ENCODE data around the gene ZNF524.

Gene ZNF524

GRCh38 chr19:55623130-55623529 is 23.0 kb downstream of the ZNF524 start:
- Histone ChIP-seq H3K36me3 (peaks cover 16 to 41% (median 22%) of the 10 kb centered on the region in 11 experiments; a peak in 19 of 22 replicates), H3K27ac (peak overlapping the region in 1 of 11 experiments; percentile 29; a peak in 1 of 22 replicates), H3K4me1 (peaks cover 27 to 40% (median 32%) of the 10 kb centered on the region in 10 experiments), H3K4me3 (no peak overlapping the region), H3K9ac (no peak overlapping the region), H3K27me3 (no peaks in the 10 kb centered on the region), H3K9me3 (replicated peaks in 1 of 11) (no peaks in the 10 kb centered on the region), H4K20me1 (peaks cover 0 to 20% (median 12%) of the 10 kb centered on the region in 11 experiments; a peak in 10 of 22 replicates), H3K4me2 (peak overlapping the region in 10 of 11 experiments; percentile 9 to 35 (median 20); a peak in 7 of 22 replicates)
- TF ChIP-seq Cebpa-rat (IDR thresholded peaks at IDR 0.05) = no peak

DNA sequence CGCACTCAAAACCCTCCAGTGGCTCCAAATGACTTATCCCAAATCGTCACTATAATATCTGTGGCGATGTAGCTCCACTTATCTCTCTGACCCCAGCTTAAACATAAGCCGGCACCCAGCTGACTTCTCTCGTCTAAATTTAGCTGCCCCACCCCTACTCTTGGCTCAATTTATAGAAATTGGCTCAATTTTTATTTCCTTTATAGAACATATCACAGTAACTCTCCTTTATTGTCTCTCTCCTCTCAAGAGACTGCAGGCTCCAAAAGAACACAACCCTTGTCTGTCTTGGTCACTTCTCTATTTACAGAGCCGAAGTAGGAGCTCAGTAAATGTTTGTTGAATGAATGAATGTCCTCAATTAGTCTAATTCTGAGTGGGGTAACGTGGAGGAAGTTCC is 23.5 kb downstream of the ZNF524 start:
- Histone ChIP-seq H3K9ac (peak overlapping the region in 1 of 11 experiments; percentile 18; a peak in 1 of 22 replicates), H3K9me3 (replicated peaks in 1 of 11) (no peaks in the 10 kb centered on the region), H3K27me3 (no peaks in the 10 kb centered on the region), H3K4me3 (peak overlapping the region in 9 of 10 experiments; percentile 32 to 61 (median 55); a peak in 14 of 20 replicates), H3K4me1 (peaks cover 30 to 40% (median 34%) of the 10 kb centered on the region in 10 experiments), H3K4me2 (peak overlapping the region; percentile 9 to 50 (median 24); a peak in 13 of 22 replicates), H4K20me1 (peaks cover 0 to 20% (median 12%) of the 10 kb centered on the region in 11 experiments; a peak in 10 of 22 replicates), H3K27ac (peak overlapping the region in 5 of 11 experiments; percentile 9 to 47 (median 21); a peak in 5 of 22 replicates), H3K36me3 (peaks cover 16 to 36% (median 21%) of the 10 kb centered on the region in 11 experiments; a peak in 19 of 22 replicates)
- TF ChIP-seq Cebpa-rat (IDR thresholded peaks at IDR 0.05) = no peak

DNA sequence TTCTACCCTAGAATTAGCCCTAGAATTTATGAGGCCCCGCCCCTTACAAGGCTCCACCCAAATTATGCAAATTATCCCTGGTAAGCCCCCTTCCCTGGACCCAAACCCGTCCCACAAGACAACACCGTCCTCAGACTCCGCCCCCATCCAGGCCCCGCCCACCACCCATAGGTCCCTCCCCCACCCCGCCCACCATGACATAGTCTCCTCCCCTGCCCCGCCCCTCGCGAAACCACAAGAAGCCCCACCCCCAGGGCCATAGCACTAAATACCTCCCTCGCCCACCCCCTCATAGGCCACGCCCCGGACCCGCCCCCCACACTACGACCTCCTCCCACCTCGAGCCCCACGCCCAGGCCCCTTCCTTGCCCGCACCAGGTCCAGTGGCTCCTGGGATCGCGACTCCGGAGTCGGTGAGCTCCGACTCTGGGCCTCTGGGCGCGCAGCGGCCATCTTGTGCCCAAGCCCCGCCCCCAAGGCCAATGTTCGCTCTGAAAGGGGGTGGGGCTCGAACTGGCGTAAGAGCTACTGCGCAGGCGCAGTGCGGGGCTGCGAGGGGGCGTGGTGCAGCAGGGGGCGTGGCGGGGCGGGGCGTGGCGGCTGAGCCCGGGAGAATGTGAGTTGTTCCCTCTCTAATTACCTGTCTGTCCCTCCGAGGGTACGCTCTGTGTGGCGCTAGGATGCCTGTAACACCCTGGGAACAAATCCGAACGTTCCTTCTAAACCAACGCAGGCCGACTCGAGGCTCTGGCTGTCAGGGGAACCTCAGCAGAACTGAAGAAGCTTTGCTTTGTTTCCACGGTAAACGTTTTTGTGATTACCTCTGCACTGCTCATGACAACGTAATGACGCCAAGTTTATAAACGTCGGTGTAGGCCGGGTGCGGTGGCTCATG is 24.3 kb downstream of the ZNF524 start, which contains the start of gene ZNF784:
Gene ZNF784, minus strand, starts transcription at position 458 of the 895 bp plus-strand sequence. Its CDS starts 5 bp downstream, at position 453.
- Histone ChIP-seq H3K36me3 (peaks cover 16 to 32% (median 20%) of the 10 kb centered on the region in 11 experiments; a peak in 19 of 22 replicates), H4K20me1 (peaks cover 0 to 20% (median 11%) of the 10 kb centered on the region in 11 experiments; a peak in 10 of 22 replicates), H3K4me3 (peak within 1 kb of the TSS; percentile 48 to 72 (median 60)), H3K9me3 (replicated peaks in 1 of 11) (no peaks in the 10 kb centered on the region), H3K27me3 (no peaks in the 10 kb centered on the region), H3K4me1 (peaks cover 37 to 47% (median 41%) of the 10 kb centered on the region in 10 experiments), H3K27ac (peak within 1 kb of the TSS; percentile 76 to 94 (median 87); a peak in 21 of 22 replicates), H3K4me2 (peak within 1 kb of the TSS; percentile 69 to 91 (median 83)), H3K9ac (peak within 1 kb of the TSS; percentile 77 to 91 (median 85))
- TF ChIP-seq Cebpa-rat (IDR thresholded peaks at IDR 0.05) = no peak

DNA sequence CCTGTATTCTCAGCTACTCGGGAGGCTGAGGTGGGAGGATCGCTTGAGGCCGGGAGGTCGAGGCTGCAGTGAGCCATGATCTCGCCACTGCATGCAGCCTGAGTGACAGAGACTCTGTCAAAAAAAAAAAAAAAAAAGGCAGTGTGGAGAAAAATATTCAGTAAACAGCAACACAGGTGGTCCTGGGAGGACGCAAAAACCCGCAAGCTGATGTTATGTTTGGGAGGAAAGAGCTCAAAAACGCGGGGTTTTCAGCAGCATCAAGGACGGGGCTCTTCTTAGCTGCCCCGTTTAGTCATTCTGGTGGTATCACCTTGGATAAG is 24.9 kb downstream of the ZNF524 start:
- peak overlapping the region; percentile 48 to 72 (median 60) for H3K4me3 ChIP-seq
- no peaks in the 10 kb centered on the region for H3K27me3 ChIP-seq
- no peak for TF ChIP-seq Cebpa-rat (IDR thresholded peaks at IDR 0.05)
- no peaks in the 10 kb centered on the region for H3K9me3 ChIP-seq (replicated peaks in 1 of 11)
- peaks cover 0 to 20% (median 11%) of the 10 kb centered on the region in 11 experiments; a peak in 10 of 22 replicates for H4K20me1 ChIP-seq
- peak overlapping the region; percentile 77 to 91 (median 85); a peak in 20 of 22 replicates for H3K9ac ChIP-seq
- H3K27ac ChIP-seq = peak overlapping the region in 8 of 11 experiments; percentile 80 to 94 (median 86); a peak in 10 of 22 replicates
- peak overlapping the region; percentile 69 to 91 (median 83) for H3K4me2 ChIP-seq
- H3K4me1 ChIP-seq = peaks cover 39 to 49% (median 45%) of the 10 kb centered on the region in 10 experiments
- peaks cover 16 to 27% (median 19%) of the 10 kb centered on the region in 11 experiments; a peak in 19 of 22 replicates for H3K36me3 ChIP-seq

DNA sequence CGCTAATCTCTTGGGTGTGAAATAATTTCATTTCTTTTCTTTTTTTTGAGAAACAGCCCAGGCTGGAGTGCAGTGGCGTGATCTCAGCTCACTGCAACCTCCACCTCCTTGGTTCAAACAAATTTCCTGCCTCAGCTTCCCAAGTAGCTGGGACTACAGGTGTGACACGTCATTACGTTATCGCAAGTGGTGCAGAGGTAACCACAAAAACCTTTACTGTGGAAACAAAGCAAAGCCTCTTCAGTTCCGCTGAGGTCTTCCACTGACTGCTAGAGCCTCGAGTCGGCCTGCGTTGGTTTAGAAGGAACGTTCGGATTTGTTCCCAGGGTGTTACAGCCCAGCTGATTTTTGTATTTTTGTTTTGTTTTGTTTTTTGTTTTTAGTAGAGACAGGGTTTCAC is 26.3 kb downstream of the ZNF524 start:
- Histone ChIP-seq H4K20me1 (peaks cover 0 to 20% (median 4%) of the 10 kb centered on the region in 11 experiments; a peak in 10 of 22 replicates), H3K9ac (no peak overlapping the region; a peak in 1 of 22 replicates), H3K9me3 (replicated peaks in 1 of 11) (no peaks in the 10 kb centered on the region), H3K27ac (no peak overlapping the region), H3K4me2 (no peak overlapping the region), H3K27me3 (no peaks in the 10 kb centered on the region), H3K4me1 (peaks cover 26 to 47% (median 38%) of the 10 kb centered on the region in 10 experiments), H3K4me3 (no peak overlapping the region), H3K36me3 (peaks cover 6 to 13% (median 9%) of the 10 kb centered on the region in 11 experiments; a peak in 16 of 22 replicates)
- TF ChIP-seq Cebpa-rat (IDR thresholded peaks at IDR 0.05) = no peak

- Histone ChIP-seq H3K27me3 (no peaks in the 10 kb centered on the region), H3K4me3 (no peak overlapping the region), H3K9me3 (replicated peaks in 1 of 11) (no peaks in the 10 kb centered on the region), H4K20me1 (no peaks in the 10 kb centered on the region; a peak in 1 of 22 replicates), H3K27ac (no peak overlapping the region; a peak in 1 of 22 replicates), H3K4me2 (peak overlapping the region in 2 of 11 experiments; percentile 13 to 21; a peak in 1 of 22 replicates), H3K4me1 (peaks cover 45 to 70% (median 59%) of the 10 kb centered on the region in 10 experiments), H3K36me3 (0 out of 22 replicates have a peak, but pooled peaks cover 0 to 3% (median 0%) of the 10 kb centered on the region in 11 experiments), H3K9ac (peak overlapping the region in 2 of 11 experiments; percentile 23 to 65; a peak in 2 of 22 replicates)
- no peak for TF ChIP-seq Cebpa-rat (IDR thresholded peaks at IDR 0.05)
These were observed 32.4 kb downstream of the ZNF524 start for GRCh38 chr19:55632463-55632834.

DNA sequence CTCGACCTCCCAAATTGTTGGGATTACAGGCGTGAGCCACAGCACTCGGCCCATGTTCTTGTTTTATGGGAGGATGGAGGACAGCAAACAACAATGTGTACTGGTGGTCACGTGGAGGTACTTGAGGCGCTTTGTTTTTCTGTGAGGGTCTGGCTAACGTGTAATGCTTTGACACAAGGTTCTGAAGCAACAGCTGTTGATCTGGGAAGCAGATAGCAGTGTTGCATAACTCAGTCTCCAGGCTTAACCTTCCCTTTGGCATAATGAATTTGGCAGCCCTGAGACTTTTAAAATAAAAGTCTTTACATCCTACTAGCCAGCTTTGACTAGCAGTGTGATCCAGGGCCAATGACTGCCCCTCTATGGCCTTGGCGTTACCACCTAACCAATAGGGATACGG is 33.8 kb downstream of the ZNF524 start:
- peaks cover 5 to 13% (median 8%) of the 10 kb centered on the region in 11 experiments; a peak in 11 of 22 replicates for H3K36me3 ChIP-seq
- peak overlapping the region; percentile 75 to 98 (median 91); a peak in 14 of 20 replicates for H3K4me3 ChIP-seq
- H4K20me1 ChIP-seq = no peaks in the 10 kb centered on the region; a peak in 1 of 22 replicates
- peak overlapping the region; percentile 90 to 99 (median 96); a peak in 17 of 22 replicates for H3K9ac ChIP-seq
- H3K4me2 ChIP-seq = peak overlapping the region; percentile 94 to 100 (median 97)
- TF ChIP-seq Cebpa-rat (IDR thresholded peaks at IDR 0.05) = no peak
- H3K27me3 ChIP-seq = no peaks in the 10 kb centered on the region
- H3K4me1 ChIP-seq = peaks cover 55 to 79% (median 67%) of the 10 kb centered on the region in 10 experiments
- H3K27ac ChIP-seq = peak overlapping the region; percentile 92 to 99 (median 95); a peak in 21 of 22 replicates
- no peaks in the 10 kb centered on the region for H3K9me3 ChIP-seq (replicated peaks in 1 of 11)

- peaks cover 5 to 13% (median 8%) of the 10 kb centered on the region in 11 experiments; a peak in 11 of 22 replicates for H3K36me3 ChIP-seq
- H3K27me3 ChIP-seq = no peaks in the 10 kb centered on the region
- peak overlapping the region; percentile 75 to 98 (median 91) for H3K4me3 ChIP-seq
- H3K9me3 ChIP-seq (replicated peaks in 1 of 11) = no peaks in the 10 kb centered on the region
- no peak for TF ChIP-seq Cebpa-rat (IDR thresholded peaks at IDR 0.05)
- peaks cover 53 to 79% (median 66%) of the 10 kb centered on the region in 10 experiments for H3K4me1 ChIP-seq
- peak overlapping the region; percentile 92 to 99 (median 95) for H3K27ac ChIP-seq
- H3K4me2 ChIP-seq = peak overlapping the region; percentile 94 to 100 (median 97)
- no peaks in the 10 kb centered on the region; a peak in 1 of 22 replicates for H4K20me1 ChIP-seq
- H3K9ac ChIP-seq = peak overlapping the region; percentile 90 to 99 (median 96)
These were observed 35.2 kb downstream of the ZNF524 start for GRCh38 chr19:55635334-55635717.
